GM18909 (cell line): ENCODE data around the gene GPR61.

Experiments used
- ATAC-seq: cut with Tn5 transposase; IDR thresholded peaks from one replicate; pipeline ENCODE4 v1.9.1; 2021; ENCODE audit warnings: mild to moderate bottlenecking; ENCODE audit not compliant: unreplicated experiment, poor library complexity

GPR61 gene

GRCh38 chr1:109564194-109564878 is 24.7 kb downstream of the GPR61 start:
- ATAC-seq = no peak

GRCh38 chr1:109565241-109565640 is 25.6 kb downstream of the GPR61 start:
- ATAC-seq = no peak

- ATAC-seq = no peak
These were observed 27.3 kb downstream of the GPR61 start for GRCh38 chr1:109566982-109567381.

- ATAC-seq = no peak
These were observed 28.4 kb downstream of the GPR61 start for GRCh38 chr1:109567877-109568672.

DNA sequence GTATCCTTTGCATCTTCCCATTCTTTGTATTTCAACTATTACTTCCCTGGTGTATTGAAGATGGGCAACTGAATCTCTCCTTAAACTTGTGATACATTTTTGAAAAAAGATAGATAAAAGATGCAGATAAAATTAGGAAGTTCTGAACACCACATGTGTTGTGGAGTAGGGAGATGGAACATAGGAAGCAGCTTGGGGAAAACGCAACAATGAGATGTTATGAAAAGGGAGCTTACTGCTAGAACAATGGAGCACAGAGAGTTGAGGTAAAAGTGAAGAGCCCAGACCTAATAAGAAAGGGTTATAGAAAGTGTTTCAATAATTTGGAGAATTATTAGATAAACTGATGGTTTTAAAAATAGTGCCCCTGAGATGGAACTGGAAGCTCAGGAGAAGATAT is 29.7 kb downstream of the GPR61 start:
- ATAC-seq = no peak

GRCh38 chr1:109570414-109570813 is 30.7 kb downstream of the GPR61 start:
- no peak for ATAC-seq

GRCh38 chr1:109573785-109574184 is 34.1 kb downstream of the GPR61 start:
- ATAC-seq = no peak

DNA sequence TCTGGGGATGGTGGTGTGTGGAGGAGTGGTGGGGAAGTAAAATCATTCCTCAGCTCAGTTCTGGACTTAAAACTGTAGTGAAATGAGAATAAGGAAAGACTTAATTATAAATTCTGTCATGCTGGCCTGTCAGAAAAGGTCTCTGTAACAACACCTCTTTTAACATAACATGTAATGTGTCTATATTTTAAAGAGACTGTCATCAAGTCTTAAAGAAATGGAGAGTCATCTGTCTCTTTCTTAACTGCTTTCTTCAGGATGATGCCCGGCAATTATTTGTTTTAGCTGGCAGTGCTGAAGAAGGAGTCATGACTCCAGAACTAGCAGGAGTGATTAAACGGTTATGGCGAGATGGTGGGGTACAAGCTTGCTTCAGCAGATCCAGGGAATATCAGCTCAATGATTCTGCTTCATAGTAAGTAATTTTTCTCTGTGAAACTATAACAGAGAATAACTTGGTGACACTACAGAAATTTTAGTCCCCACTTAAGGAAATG is 39.3 kb downstream of the GPR61 start:
- ATAC-seq = no peak

GRCh38 chr1:109579491-109579890 is 39.8 kb downstream of the GPR61 start:
- no peak for ATAC-seq

- no peak for ATAC-seq
These were observed 42.3 kb downstream of the GPR61 start for GRCh38 chr1:109582021-109582420.

- ATAC-seq = no peak
These were observed 45.1 kb downstream of the GPR61 start for GRCh38 chr1:109584766-109585165.

- no peak for ATAC-seq
These were observed 46.4 kb downstream of the GPR61 start for GRCh38 chr1:109586055-109586454.

- no peak for ATAC-seq
These were observed 49.5 kb downstream of the GPR61 start for GRCh38 chr1:109589177-109589576.

DNA sequence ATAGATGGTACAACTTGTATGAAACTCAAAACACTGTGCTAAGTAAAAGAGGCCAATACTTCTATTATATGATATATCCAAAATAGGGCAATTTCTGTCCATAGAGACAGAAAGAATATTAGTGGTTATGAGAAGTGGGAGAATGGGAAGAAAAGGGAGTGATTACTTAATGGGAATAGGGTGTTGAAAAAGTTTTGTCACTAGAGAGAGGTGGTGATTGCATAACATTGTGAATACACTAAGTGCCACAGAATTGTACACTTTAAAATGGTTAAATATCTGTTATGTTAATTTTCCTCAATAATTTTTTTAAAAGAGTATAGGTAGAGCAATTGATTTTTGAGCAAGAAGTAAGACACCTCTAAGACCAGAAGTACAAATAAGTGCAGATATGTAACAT is 50.0 kb downstream of the GPR61 start:
- ATAC-seq = no peak

DNA sequence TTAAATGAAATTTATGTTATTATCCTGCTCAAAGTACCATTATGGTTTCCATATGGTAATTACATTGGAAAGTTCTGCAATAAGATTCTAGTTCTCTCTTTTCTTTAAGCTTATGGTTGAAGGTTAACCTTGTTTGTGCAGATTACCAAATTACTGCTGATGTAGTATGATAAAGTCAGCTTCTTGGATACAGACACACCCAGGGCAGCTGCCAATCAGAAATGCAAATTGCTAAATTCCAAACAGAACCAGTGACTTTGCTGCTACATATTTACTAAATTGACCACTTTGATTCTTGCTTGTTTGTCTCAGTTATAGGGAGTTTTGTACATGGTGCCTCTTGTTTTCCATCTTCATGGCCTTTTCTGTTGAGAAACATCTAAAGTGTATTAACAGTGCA is 53.2 kb downstream of the GPR61 start:
- ATAC-seq = no peak

- no peak for ATAC-seq
These were observed 55.9 kb downstream of the GPR61 start for GRCh38 chr1:109595531-109595930.
